Skin epidermis (tissue), 12 donors: ENCODE results near the gene KRT79.
"Not testable (repeated sequence)": the region's sequence is repeated elsewhere in the genome, so short reads cannot be mapped to it uniquely, and the experiment has no call there.

ENCODE experiments used
- H3K27ac ChIP-seq, 21 experiments: fragments of 200-600 bp; sonication (generic) in 11 of 21; one replicate each; pipeline ENCODE4 v1.5.0; 2020; ENCODE audit warnings: mild to moderate bottlenecking in 3 of 21, inconsistent platforms in 2 of 21, moderate library complexity in 2 of 21
- H3K4me3 ChIP-seq, 7 experiments: fragments of 200-600 bp; sonication (generic) in 2 of 7; one replicate each; pipeline ENCODE4 v1.5.0; 2020; ENCODE audit warnings: inconsistent platforms in 2 of 7, mild to moderate bottlenecking in 2 of 7, moderate library complexity in 1 of 7

The KRT79 gene

GRCh38 chr12:52833922-52834726, at the start of gene KRT79:
Gene KRT79 (minus strand): TSS chr12:52834311. CDS start chr12:52834260, 51 bp downstream.
- H3K27ac ChIP-seq, result peak within 1 kb of the TSS in 10 of 21 experiments; percentile 4 to 43 (median 28)
- H3K4me3 ChIP-seq, result peak within 1 kb of the TSS in 1 of 7 experiments; percentile 7

- not testable (repeated sequence) for H3K27ac ChIP-seq, H3K4me3 ChIP-seq
Observed at GRCh38 chr12:52880499-52880898, 46.4 kb upstream of the KRT79 start.

GRCh38 chr12:52879394-52880351, 45.6 kb upstream of the KRT79 start:
- H3K4me3 ChIP-seq, result peak overlapping the region in 3 of 7 experiments; percentile 0 to 9 (median 2)
- peak overlapping the region; percentile 45 to 99 (median 86) for H3K27ac ChIP-seq

- Histone ChIP-seq H3K27ac (peak overlapping the region; percentile 45 to 99 (median 86)), H3K4me3 (no peak overlapping the region)
Observed at GRCh38 chr12:52878507-52879393, 44.6 kb upstream of the KRT79 start.

GRCh38 chr12:52877242-52877641, 43.1 kb upstream of the KRT79 start:
- Histone ChIP-seq H3K4me3 (no peak overlapping the region), H3K27ac (peak overlapping the region in 20 of 21 experiments; percentile 15 to 99 (median 86))

GRCh38 chr12:52876372-52876771, 42.3 kb upstream of the KRT79 start:
- Histone ChIP-seq H3K27ac (peak overlapping the region in 20 of 21 experiments; percentile 11 to 99 (median 92)), H3K4me3 (no peak overlapping the region)

GRCh38 chr12:52874573-52875435, 40.7 kb upstream of the KRT79 start:
- H3K27ac ChIP-seq, result peak overlapping the region; percentile 48 to 99 (median 91)
- peak overlapping the region in 5 of 7 experiments; percentile 21 to 41 (median 29) for H3K4me3 ChIP-seq

- Histone ChIP-seq H3K4me3 (peak overlapping the region; percentile 18 to 41 (median 29)), H3K27ac (peak overlapping the region; percentile 67 to 99 (median 94))
Observed at GRCh38 chr12:52873832-52874572, 39.9 kb upstream of the KRT79 start.

GRCh38 chr12:52873513-52873831, 39.4 kb upstream of the KRT79 start:
- H3K27ac ChIP-seq, result peak overlapping the region in 20 of 21 experiments; percentile 87 to 99 (median 94)

GRCh38 chr12:52872644-52873389, 38.7 kb upstream of the KRT79 start:
- Histone ChIP-seq H3K4me3 (no peak overlapping the region), H3K27ac (peak overlapping the region in 20 of 21 experiments; percentile 87 to 99 (median 94))

More at GRCh38 chr12:52873513-52873831, 39.4 kb upstream of the KRT79 start:
- H3K4me3 ChIP-seq, result peak overlapping the region in 6 of 7 experiments; percentile 21 to 41 (median 30)

GRCh38 chr12:52871291-52872039, 37.4 kb upstream of the KRT79 start:
- H3K27ac ChIP-seq, result peak overlapping the region; percentile 42 to 99 (median 94)

GRCh38 chr12:52870361-52871290, 36.5 kb upstream of the KRT79 start:
- Histone ChIP-seq H3K27ac (peak overlapping the region in 20 of 21 experiments; percentile 87 to 99 (median 93)), H3K4me3 (peak overlapping the region in 1 of 7 experiments; percentile 8)

More at GRCh38 chr12:52871291-52872039, 37.4 kb upstream of the KRT79 start:
- no peak overlapping the region for H3K4me3 ChIP-seq

GRCh38 chr12:52867642-52868041, 33.5 kb upstream of the KRT79 start:
- no peak overlapping the region for H3K4me3 ChIP-seq
- peak overlapping the region in 20 of 21 experiments; percentile 4 to 99 (median 78) for H3K27ac ChIP-seq

GRCh38 chr12:52867152-52867551, 33.0 kb upstream of the KRT79 start:
- H3K27ac ChIP-seq, result peak overlapping the region in 20 of 21 experiments; percentile 4 to 99 (median 78)
- no peak overlapping the region for H3K4me3 ChIP-seq
